ENCODE data around the gene ATXN1. TPM values are rescaled to one million over a fixed set of nuclear protein-coding genes. Genes with fewer than 3 reads are reported as not detected.

Gene ATXN1
- total RNA-seq, 1 experiment from 2014 or later, result 19.7 TPM

- no TSS peak for BruUV-seq (replicated peaks)
- no peak overlapping the region for H3K4me3 Mint-ChIP-seq (ENCODE audit: low read depth, unreplicated experiment)
- no peaks in the 10 kb centered on the region for H3K36me3 Mint-ChIP-seq (ENCODE audit: insufficient read depth, unreplicated experiment)
- H3K9me3 Mint-ChIP-seq (ENCODE audit: low read depth, unreplicated experiment), result no peaks in the 10 kb centered on the region
- TF ChIP-seq CTCF (IDR thresholded peaks at IDR 0.05; ENCODE audit: unreplicated experiment), result no peak
- H3K4me1 Mint-ChIP-seq (ENCODE audit: low read depth, unreplicated experiment), result no peaks in the 10 kb centered on the region
- intact Hi-C loops (cut with micrococcal nuclease; ENCODE audit: unreplicated experiment), result no loop called here
- no peak overlapping the region for H3K27ac Mint-ChIP-seq (ENCODE audit: unreplicated experiment)
- CTCF ChIA-PET, result no interaction called here
- no peak for DNase-seq
- H3K27me3 Mint-ChIP-seq (ENCODE audit: unreplicated experiment), result no peaks in the 10 kb centered on the region
Observed at GRCh38 chr6:16503241-16503775, 258.0 kb downstream of the ATXN1 start.

GRCh38 chr6:16498957-16499356 is 262.3 kb downstream of the ATXN1 start:
- intact Hi-C loops (cut with micrococcal nuclease; ENCODE audit: unreplicated experiment), result no loop called here

GRCh38 chr6:16498237-16498636 is 263.0 kb downstream of the ATXN1 start:
- H3K4me3 Mint-ChIP-seq (ENCODE audit: low read depth, unreplicated experiment), result no peak overlapping the region
- H3K9me3 Mint-ChIP-seq (ENCODE audit: low read depth, unreplicated experiment), result no peaks in the 10 kb centered on the region
- no TSS peak for BruUV-seq (replicated peaks)
- no peak for DNase-seq
- intact Hi-C loops (cut with micrococcal nuclease; ENCODE audit: unreplicated experiment), result no loop called here
- no peak overlapping the region for H3K27ac Mint-ChIP-seq (ENCODE audit: unreplicated experiment)
- H3K4me1 Mint-ChIP-seq (ENCODE audit: low read depth, unreplicated experiment), result no peaks in the 10 kb centered on the region
- no peaks in the 10 kb centered on the region for H3K36me3 Mint-ChIP-seq (ENCODE audit: insufficient read depth, unreplicated experiment)
- H3K27me3 Mint-ChIP-seq (ENCODE audit: unreplicated experiment), result no peaks in the 10 kb centered on the region
- CTCF ChIA-PET, result no interaction called here
- no peak for TF ChIP-seq CTCF (IDR thresholded peaks at IDR 0.05; ENCODE audit: unreplicated experiment)

More at GRCh38 chr6:16498957-16499356, 262.3 kb downstream of the ATXN1 start:
- TF ChIP-seq CTCF (IDR thresholded peaks at IDR 0.05; ENCODE audit: unreplicated experiment), result no peak
- no peaks in the 10 kb centered on the region for H3K36me3 Mint-ChIP-seq (ENCODE audit: insufficient read depth, unreplicated experiment)
- no peaks in the 10 kb centered on the region for H3K4me1 Mint-ChIP-seq (ENCODE audit: low read depth, unreplicated experiment)
- H3K27me3 Mint-ChIP-seq (ENCODE audit: unreplicated experiment), result no peaks in the 10 kb centered on the region
- H3K27ac Mint-ChIP-seq (ENCODE audit: unreplicated experiment), result no peak overlapping the region
- H3K9me3 Mint-ChIP-seq (ENCODE audit: low read depth, unreplicated experiment), result no peaks in the 10 kb centered on the region
- no peak overlapping the region for H3K4me3 Mint-ChIP-seq (ENCODE audit: low read depth, unreplicated experiment)
- no TSS peak for BruUV-seq (replicated peaks)
- no peak for DNase-seq
- CTCF ChIA-PET, result no interaction called here

GRCh38 chr6:16496991-16497801 is 264.1 kb downstream of the ATXN1 start:
- DNase-seq, result no peak
- intact Hi-C loops (cut with micrococcal nuclease; ENCODE audit: unreplicated experiment), result no loop called here
- H3K36me3 Mint-ChIP-seq (ENCODE audit: insufficient read depth, unreplicated experiment), result no peaks in the 10 kb centered on the region
- CTCF ChIA-PET, result no interaction called here
- no TSS peak for BruUV-seq (replicated peaks)
- no peak for TF ChIP-seq CTCF (IDR thresholded peaks at IDR 0.05; ENCODE audit: unreplicated experiment)
- H3K4me3 Mint-ChIP-seq (ENCODE audit: low read depth, unreplicated experiment), result no peak overlapping the region
- H3K27me3 Mint-ChIP-seq (ENCODE audit: unreplicated experiment), result no peaks in the 10 kb centered on the region
- H3K4me1 Mint-ChIP-seq (ENCODE audit: low read depth, unreplicated experiment), result no peaks in the 10 kb centered on the region
- no peaks in the 10 kb centered on the region for H3K9me3 Mint-ChIP-seq (ENCODE audit: low read depth, unreplicated experiment)
- H3K27ac Mint-ChIP-seq (ENCODE audit: unreplicated experiment), result no peak overlapping the region

All from Calu3 (cell line).